Activated CD4-positive, alpha-beta T cell treated with anti-CD3 and anti-CD28 coated beads for 36 hours (primary cell): ENCODE data around the gene GAL3ST2. TPM values are rescaled to one million over a fixed set of nuclear protein-coding genes. Genes with fewer than 3 reads are reported as not detected.
A peak's percentile ranks its signal among the peaks of the same experiment; 100 is the strongest.
"Not testable (repeated sequence)": the region's sequence is repeated elsewhere in the genome, so short reads cannot be mapped to it uniquely, and the experiment has no call there.

Experiments used
- ATAC-seq: fragments of 200-7000 bp; cut with Tn5 transposase; one replicate; pipeline ENCODE4 v1.10.0; 2021; ENCODE audit warnings: mild to moderate bottlenecking, moderate library complexity
- CTCF ChIA-PET: fragments of 350-600 bp; sonication (Branson Sonifier 250); formaldehyde crosslinking; loops from one replicate; lab custom pipeline; 2021; ENCODE audit warnings: antibody characterized with exemption; lab: Charles Lee
- POLR2A ChIA-PET: fragments of 350-600 bp; sonication (Branson Sonifier 250); formaldehyde crosslinking; loops from one replicate; lab custom pipeline; 2021; ENCODE audit warnings: antibody characterized with exemption, inconsistent platforms; lab: Charles Lee
- DNase-seq: peaks from one replicate; pipeline ENCODE4 v3.0.0-alpha.2; 2020
- H3K27ac Mint-ChIP-seq: one replicate; pipeline ENCODE4 v1.8.0; 2021; ENCODE audit warnings: mixed read lengths
- H3K27me3 Mint-ChIP-seq: one replicate; pipeline ENCODE4 v1.8.0; 2021; ENCODE audit warnings: mixed read lengths
- H3K36me3 Mint-ChIP-seq: one replicate; pipeline ENCODE4 v1.8.0; 2021; ENCODE audit warnings: low read depth, mixed read lengths
- H3K4me1 Mint-ChIP-seq: one replicate; pipeline ENCODE4 v1.8.0; 2021; ENCODE audit warnings: mixed read lengths
- H3K4me3 Mint-ChIP-seq: one replicate; pipeline ENCODE4 v1.8.0; 2021; ENCODE audit warnings: mild to moderate bottlenecking, moderate library complexity, mixed read lengths
- H3K9me3 Mint-ChIP-seq: one replicate; pipeline ENCODE4 v1.8.0; 2021; ENCODE audit warnings: low read depth, mixed read lengths
- intact Hi-C, 2 experiments: fragments of 100-400 bp; cut with DNase I in 1 of 2; cut with micrococcal nuclease in 1 of 2; formaldehyde crosslinking; loops; one replicate each; pipeline versions ENCODE4 v1.14.2 to v1.15.1; 2022 to 2024; cut with DNase I, micrococcal nuclease
- total RNA-seq, 2 experiments: library from RNA; stranded (reverse); gene quantifications; one replicate each; pipeline ENCODE4 v1.2.3, GENCODE V29; 2021

The GAL3ST2 gene
- total RNA-seq, 2 experiments from 2014 or later = 0.94 to 1.0 TPM

- H3K9me3 Mint-ChIP-seq = no peaks in the 10 kb centered on the region
- intact Hi-C loops = loop anchor here (5.0 to 10.0 kb wide), 2 partner anchors 126 to 1171 kb away; partner anchors contain the start of genes DUSP28 (in 1 of the 2) and RNPEPL1 (in 1 of the 2)
- peaks cover 55% of the 10 kb centered on the region for H3K4me1 Mint-ChIP-seq
- no peaks in the 10 kb centered on the region for H3K27me3 Mint-ChIP-seq
- H3K4me3 Mint-ChIP-seq = peak overlapping the region; percentile 79
- ChIA-PET CTCF (interaction anchor here (1.5 kb wide), 1 partner anchor 142 kb away, joined by 3 read pairs; no protein-coding TSS in a partner anchor), POLR2A (interaction anchor here (1.4 kb wide), 1 partner anchor 35 kb away, joined by 3 read pairs; the partner anchor contains the start of gene ING5)
- H3K27ac Mint-ChIP-seq = no peak overlapping the region
- no peak for DNase-seq
- H3K36me3 Mint-ChIP-seq = peaks cover 8% of the 10 kb centered on the region
- no peak for ATAC-seq
These were observed 40.5 kb upstream of the GAL3ST2 start for GRCh38 chr2:241736111-241736510.

GRCh38 chr2:241738040-241738686 lies 38.5 kb upstream of the GAL3ST2 start:
- ATAC-seq (no peak), DNase-seq (no peak)
- H3K9me3 Mint-ChIP-seq = no peaks in the 10 kb centered on the region
- H3K4me1 Mint-ChIP-seq = peaks cover 44% of the 10 kb centered on the region
- H3K27me3 Mint-ChIP-seq = no peaks in the 10 kb centered on the region
- ChIA-PET CTCF (no interaction called here), POLR2A (no interaction called here)
- H3K27ac Mint-ChIP-seq = no peak overlapping the region
- intact Hi-C loops = loop anchor here (5.0 to 10.0 kb wide), 2 partner anchors 124 to 1173 kb away; partner anchors contain the start of genes DUSP28 (in 1 of the 2) and RNPEPL1 (in 1 of the 2)
- no peak overlapping the region for H3K4me3 Mint-ChIP-seq
- H3K36me3 Mint-ChIP-seq = peaks cover 7% of the 10 kb centered on the region

- Mint-ChIP-seq H3K27me3 (no peaks in the 10 kb centered on the region), H3K9me3 (no peaks in the 10 kb centered on the region), H3K36me3 (peaks cover 10% of the 10 kb centered on the region), H3K4me3 (no peak overlapping the region), H3K27ac (no peak overlapping the region), H3K4me1 (peaks cover 42% of the 10 kb centered on the region)
- ChIA-PET CTCF (interaction anchor here (0.6 to 1.4 kb wide), 2 partner anchors 80 to 140 kb away, joined by 3 to 8 read pairs; no protein-coding TSS in a partner anchor), POLR2A (interaction anchor here (1.5 kb wide), 1 partner anchor 24 kb away, joined by 3 read pairs; no protein-coding TSS in a partner anchor)
- DNase-seq = no peak
- intact Hi-C loops = loop anchor here (5.0 to 10.0 kb wide), 2 partner anchors 123 to 1174 kb away; partner anchors contain the start of genes DUSP28 (in 1 of the 2) and RNPEPL1 (in 1 of the 2)
- ATAC-seq = no peak
These were observed 37.4 kb upstream of the GAL3ST2 start for GRCh38 chr2:241739177-241739576.

GRCh38 chr2:241739651-241740050 lies 37.0 kb upstream of the GAL3ST2 start:
- Mint-ChIP-seq H3K27me3 (no peaks in the 10 kb centered on the region), H3K9me3 (no peaks in the 10 kb centered on the region), H3K36me3 (peaks cover 10% of the 10 kb centered on the region), H3K4me1 (peaks cover 42% of the 10 kb centered on the region), H3K4me3 (peak overlapping the region; percentile 47), H3K27ac (peak overlapping the region; percentile 61)
- ChIA-PET CTCF (interaction anchor here (0.6 to 1.4 kb wide), 3 partner anchors 81 to 139 kb away, joined by 3 to 8 read pairs (median 5); no protein-coding TSS in a partner anchor), POLR2A (interaction anchor here (1.5 kb wide), 1 partner anchor 23 kb away, joined by 3 read pairs; no protein-coding TSS in a partner anchor)
- DNase-seq (peak; percentile 83), ATAC-seq (peak; percentile 61)
- intact Hi-C loops = loop anchor here (5.0 to 10.0 kb wide), 2 partner anchors 123 to 1175 kb away; partner anchors contain the start of genes DUSP28 (in 1 of the 2) and RNPEPL1 (in 1 of the 2)

GRCh38 chr2:241741016-241741415 lies 35.6 kb upstream of the GAL3ST2 start:
- Mint-ChIP-seq H3K27me3 (no peaks in the 10 kb centered on the region), H3K9me3 (no peaks in the 10 kb centered on the region), H3K4me1 (peaks cover 37% of the 10 kb centered on the region), H3K27ac (peak overlapping the region; percentile 51), H3K4me3 (no peak overlapping the region), H3K36me3 (peaks cover 18% of the 10 kb centered on the region)
- POLR2A ChIA-PET = interaction anchor here (0.6 to 0.8 kb wide), 2 partner anchors 103 to 115 kb away, joined by 3 to 5 read pairs; no protein-coding TSS in a partner anchor
- ATAC-seq = peak; percentile 63
- intact Hi-C loops = no loop called here
- DNase-seq = peak; percentile 54
- CTCF ChIA-PET = interaction anchor here (0.8 kb wide), 1 partner anchor 45 kb away, joined by 4 read pairs; no protein-coding TSS in a partner anchor

- POLR2A ChIA-PET = no interaction called here
- Mint-ChIP-seq H3K4me3 (no peak overlapping the region), H3K27ac (no peak overlapping the region)
These were observed 34.2 kb upstream of the GAL3ST2 start for GRCh38 chr2:241742320-241742939.

GRCh38 chr2:241743008-241743407 lies 33.6 kb upstream of the GAL3ST2 start:
- ATAC-seq, H3K9me3 Mint-ChIP-seq, CTCF ChIA-PET, DNase-seq, intact Hi-C loops, POLR2A ChIA-PET, H3K27ac Mint-ChIP-seq, H3K4me3 Mint-ChIP-seq, H3K27me3 Mint-ChIP-seq: not testable (repeated sequence)
- peaks cover 21% of the 10 kb centered on the region for H3K36me3 Mint-ChIP-seq
- peaks cover 32% of the 10 kb centered on the region for H3K4me1 Mint-ChIP-seq

More at GRCh38 chr2:241742320-241742939, 34.2 kb upstream of the GAL3ST2 start:
- no peaks in the 10 kb centered on the region for H3K9me3 Mint-ChIP-seq
- H3K36me3 Mint-ChIP-seq = peaks cover 21% of the 10 kb centered on the region
- intact Hi-C loops = no loop called here
- H3K27me3 Mint-ChIP-seq = no peaks in the 10 kb centered on the region
- H3K4me1 Mint-ChIP-seq = peaks cover 32% of the 10 kb centered on the region
- DNase-seq (no peak), ATAC-seq (no peak)
- CTCF ChIA-PET = no interaction called here

- ATAC-seq (no peak), DNase-seq (no peak)
- peaks cover 30% of the 10 kb centered on the region for H3K4me1 Mint-ChIP-seq
- peaks cover 22% of the 10 kb centered on the region for H3K36me3 Mint-ChIP-seq
- H3K9me3 Mint-ChIP-seq = no peaks in the 10 kb centered on the region
- H3K4me3 Mint-ChIP-seq = no peak overlapping the region
- ChIA-PET POLR2A (no interaction called here), CTCF (interaction anchor here (1.1 kb wide), 1 partner anchor 135 kb away, joined by 3 read pairs; no protein-coding TSS in a partner anchor)
- no peak overlapping the region for H3K27ac Mint-ChIP-seq
- intact Hi-C loops = no loop called here
- H3K27me3 Mint-ChIP-seq = no peaks in the 10 kb centered on the region
These were observed 33.0 kb upstream of the GAL3ST2 start for GRCh38 chr2:241743620-241744019.

- no peak overlapping the region for H3K4me3 Mint-ChIP-seq
- POLR2A ChIA-PET = no interaction called here
- H3K27me3 Mint-ChIP-seq = no peaks in the 10 kb centered on the region
- no peak for ATAC-seq
- H3K36me3 Mint-ChIP-seq = peaks cover 26% of the 10 kb centered on the region
- DNase-seq = no peak
- no peak overlapping the region for H3K27ac Mint-ChIP-seq
- H3K4me1 Mint-ChIP-seq = peaks cover 25% of the 10 kb centered on the region
- CTCF ChIA-PET = interaction anchor here (1.1 kb wide), 1 partner anchor 134 kb away, joined by 3 read pairs; no protein-coding TSS in a partner anchor
- intact Hi-C loops = no loop called here
- H3K9me3 Mint-ChIP-seq = no peaks in the 10 kb centered on the region
These were observed 32.4 kb upstream of the GAL3ST2 start for GRCh38 chr2:241744028-241744754.

- H3K4me3 Mint-ChIP-seq = no peak overlapping the region
- H3K36me3 Mint-ChIP-seq = peaks cover 31% of the 10 kb centered on the region
- no peak for ATAC-seq
- H3K27me3 Mint-ChIP-seq = no peaks in the 10 kb centered on the region
- H3K9me3 Mint-ChIP-seq = no peaks in the 10 kb centered on the region
- intact Hi-C loops = no loop called here
- DNase-seq = no peak
- ChIA-PET CTCF (no interaction called here), POLR2A (no interaction called here)
- no peak overlapping the region for H3K27ac Mint-ChIP-seq
- peaks cover 14% of the 10 kb centered on the region for H3K4me1 Mint-ChIP-seq
These were observed 31.3 kb upstream of the GAL3ST2 start for GRCh38 chr2:241745276-241745675.

- CTCF ChIA-PET = no interaction called here
- Mint-ChIP-seq H3K27ac (no peak overlapping the region), H3K9me3 (no peaks in the 10 kb centered on the region), H3K27me3 (no peaks in the 10 kb centered on the region), H3K36me3 (peaks cover 31% of the 10 kb centered on the region), H3K4me1 (peaks cover 7% of the 10 kb centered on the region), H3K4me3 (no peak overlapping the region)
- POLR2A ChIA-PET = no interaction called here
- DNase-seq (no peak), ATAC-seq (no peak)
- intact Hi-C loops = no loop called here
These were observed 30.5 kb upstream of the GAL3ST2 start for GRCh38 chr2:241746084-241746483.
